GM12878 (cell line): ENCODE results near the gene CNPPD1. TPM values are rescaled to one million over a fixed set of nuclear protein-coding genes. Genes with fewer than 3 reads are reported as not detected.

ENCODE experiments used
- ATAC-seq: fragments of 200-7000 bp; cut with Tn5 transposase; 3 replicates; pipeline ENCODE4 v1.9.1; 2020; ENCODE audit warnings: mild to moderate bottlenecking, moderate library complexity
- BruUV-seq: library from RNA; stranded (reverse); fragments of 400-500 nt; replicated peaks from 2 replicates; lab custom pipeline; 2021; lab: Mats Ljungman, UMichigan
- CTCF ChIA-PET: fragments of 300-600 bp; sonication (Branson Sonifier 250); formaldehyde crosslinking; extraction: SDS; loops from one replicate; lab custom pipeline; 2021; ENCODE audit warnings: inconsistent platforms; lab: Yijun Ruan, JAX
- POLR2A ChIA-PET: fragments of 350-600 bp; formaldehyde crosslinking; extraction: SDS; loops from one replicate; lab custom pipeline; 2021; ENCODE audit warnings: inconsistent platforms; lab: Charles Lee
- RAD21 ChIA-PET: fragments of 300-600 bp; sonication (Branson Sonifier 250); formaldehyde crosslinking; loops from one replicate; lab custom pipeline; 2023; ENCODE audit warnings: antibody characterized with exemption; ENCODE audit not compliant: unreplicated experiment; lab: Charles Lee
- SMC1A ChIA-PET: fragments of 300-600 bp; sonication (Branson Sonifier 250); formaldehyde crosslinking; loops from one replicate; lab custom pipeline; 2023; ENCODE audit not compliant: unreplicated experiment, uncharacterized antibody; lab: Charles Lee
- DNase-seq: peaks from one replicate; pipeline ENCODE4 v3.0.0-alpha.2; 2011; ENCODE audit warnings: low read depth, low spot score
- FAIRE-seq: peaks from 3 replicates; lab custom pipeline; 2011; peaks lifted over from hg19 to GRCh38; lab: Jason Lieb, UNC
- H2AFZ ChIP-seq: 2 replicates; pipeline ENCODE4 v1.6.0; 2011; ENCODE audit warnings: low read depth, low read length, control low read depth; ENCODE audit not compliant: control insufficient read depth
- H3K27ac ChIP-seq: 2 replicates; pipeline ENCODE4 v1.5.1; 2011; ENCODE audit warnings: control low read depth; ENCODE audit not compliant: control insufficient read depth, insufficient read depth
- H3K27me3 ChIP-seq, 2 experiments: replicated peaks in 1 of 2; 2 replicates each; pipeline versions ENCODE4 v1.6.0 to v1.6.1; 2011; ENCODE audit warnings: low read length in 1 of 2; ENCODE audit not compliant: control insufficient read depth in 2 of 2, insufficient read depth in 2 of 2
- H3K36me3 ChIP-seq, 2 experiments: 2 replicates each; pipeline ENCODE4 v1.5.1; 2011; ENCODE audit warnings: low read length in 1 of 2; ENCODE audit not compliant: control insufficient read depth in 2 of 2, insufficient read depth in 2 of 2
- H3K4me1 ChIP-seq: 2 replicates; pipeline ENCODE4 v1.6.1; 2011; ENCODE audit warnings: mild to moderate bottlenecking, low read length, moderate library complexity, mixed read lengths; ENCODE audit not compliant: control insufficient read depth, insufficient read depth
- H3K4me2 ChIP-seq: 2 replicates; pipeline ENCODE4 v1.6.0; 2011; ENCODE audit warnings: control low read depth; ENCODE audit not compliant: control insufficient read depth, insufficient read depth
- H3K4me3 ChIP-seq: fragments of 200-600 bp; sonication (generic); 2 replicates; pipeline ENCODE4 v1.5.1; 2016
- H3K79me2 ChIP-seq: 2 replicates; pipeline ENCODE4 v1.6.0; 2011; ENCODE audit warnings: low read length; ENCODE audit not compliant: control insufficient read depth, insufficient read depth
- H3K9ac ChIP-seq: 2 replicates; pipeline ENCODE4 v1.8.0; 2011; ENCODE audit warnings: low read length, control low read depth, mixed read lengths; ENCODE audit not compliant: control insufficient read depth, insufficient read depth
- H3K9me3 ChIP-seq: replicated peaks from 3 replicates; pipeline ENCODE4 v1.5.1; 2011; ENCODE audit warnings: mild to moderate bottlenecking, low read length; ENCODE audit not compliant: control insufficient read depth, insufficient read depth
- H4K20me1 ChIP-seq: 2 replicates; pipeline ENCODE4 v1.6.0; 2011; ENCODE audit not compliant: control insufficient read depth, insufficient read depth
- BHLHE40 ChIP-seq, 2 experiments: fragments of 450-650 bp in 1 of 2; IDR thresholded peaks; 2 replicates each; pipeline ENCODE4 v1.6.1; 2011 to 2017; ENCODE audit warnings: low read depth in 2 of 2, borderline replicate concordance in 1 of 2, improper control_type of control experiment in 1 of 2, low read length in 1 of 2, mild to moderate bottlenecking in 1 of 2
- IRF3 ChIP-seq: fragments of 450-650 bp; IDR thresholded peaks from 2 replicates; pipeline ENCODE4 v1.6.1; 2014; ENCODE audit warnings: mild to moderate bottlenecking
- ZZZ3 ChIP-seq: IDR thresholded peaks from 2 replicates; pipeline ENCODE4 v1.6.1; 2011; ENCODE audit warnings: low read depth; ENCODE audit not compliant: control insufficient read depth, insufficient read length
- WGBS: methylation state at CpG from one replicate; pipeline ENCODE4 v1.1.6; 2016; ENCODE audit warnings: low lambda C conversion rate; ENCODE audit not compliant: insufficient replicate concordance, insufficient coverage; ENCODE audit errors: missing lambda C conversion rate; 5-methylcytosine and 5-hydroxymethylcytosine counted together
- in situ Hi-C: fragments of 300-500 bp; cut with MboI; formaldehyde crosslinking; loops from 9 replicates; pipeline ENCODE4 v1.14.3; 2018; ENCODE audit warnings: mixed read lengths
- intact Hi-C: fragments of 100-400 bp; cut with micrococcal nuclease; formaldehyde crosslinking; loops from one replicate; pipeline ENCODE4 v1.14.2; 2022; ENCODE audit not compliant: unreplicated experiment
- polyA plus RNA-seq, 11 experiments: library from polyadenylated mRNA; depleted of rRNA in 4 of 11; unstranded in 6 of 11; stranded (reverse) in 5 of 11; fragments of >200 nt; fragmentation: Nextera tagmentation in 4 of 11; fragmentation: Illumina TruSeq in 1 of 11; extraction: Ambion mirVana in 4 of 11; extraction: Trizol in 1 of 11; gene quantifications; 1 replicate in 1 of 11; 2 replicates in 10 of 11; pipeline versions ENCODE4 v1.2.1 to v1.2.3, GENCODE V29; 2011 to 2016; ENCODE audit warnings: inconsistent platforms in 2 of 11, missing spikeins in 2 of 11, low read depth in 1 of 11
- total RNA-seq, 4 experiments: library from RNA; depleted of rRNA in 3 of 4; stranded (reverse); fragments of >200 nt in 3 of 4; fragmentation: Illumina TruSeq in 1 of 4; extraction: Trizol in 1 of 4; gene quantifications; 2 replicates each; pipeline versions ENCODE4 v1.2.1 to v1.2.3, GENCODE V29; 2013 to 2021
- TF ChIP-seq, protein P1 (sequence below): IDR thresholded peaks from 2 replicates; pipeline ENCODE4 v1.6.1; 2011; ENCODE audit warnings: borderline replicate concordance, low read depth, mild to moderate bottlenecking, moderate library complexity, mixed read lengths, low read length; ENCODE audit not compliant: insufficient read depth; ENCODE audit errors: extremely low read length

The CNPPD1 gene
- total and polyA plus RNA-seq, 10 of the 15 experiments (the other 5 are each of a cell fraction or from before 2014, with no cell fraction given): 12.2 to 86.6 (median 43.4) TPM

DNA sequence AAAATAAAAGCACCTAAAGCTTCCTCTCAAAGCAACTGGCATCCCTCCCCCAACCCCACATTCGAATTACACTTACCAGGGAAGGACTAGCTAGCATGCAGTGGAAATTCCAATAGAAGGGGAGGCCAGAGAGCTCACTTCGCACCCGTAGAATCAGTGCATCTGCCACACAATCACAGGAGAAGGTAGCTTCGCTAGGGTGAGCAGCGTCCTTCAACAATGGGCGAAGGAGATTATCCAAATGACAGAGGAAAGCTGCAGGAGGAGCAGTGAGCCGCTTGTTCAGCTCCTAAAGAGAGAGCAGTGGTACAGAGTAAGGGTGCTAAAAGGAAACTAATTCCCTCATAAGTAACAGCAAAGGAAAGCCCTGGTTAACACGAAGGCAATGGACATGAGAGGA, 19.3 kb downstream of the CNPPD1 start:
- POLR2A ChIA-PET: interaction anchor here (0.6 to 1.7 kb wide), 2 partner anchors 49 to 220 kb away, joined by 3 to 5 read pairs; partner anchors contain the start of gene ZFAND2B
- Histone ChIP-seq H3K4me3 (no peak overlapping the region), H3K27me3 (no peaks in the 10 kb centered on the region), H3K27ac (no peak overlapping the region), H4K20me1 (no peaks in the 10 kb centered on the region), H3K9me3 (no peaks in the 10 kb centered on the region), H2AFZ (no peak overlapping the region), H3K4me2 (no peak overlapping the region), H3K36me3 (peaks cover 0 to 3% of the 10 kb centered on the region in 2 experiments; a peak in 1 of 4 replicates), H3K4me1 (peaks cover 4% of the 10 kb centered on the region; the same call in 1 of the 2 replicates), H3K9ac (no peak overlapping the region), H3K79me2 (peaks cover 2% of the 10 kb centered on the region)
- intact Hi-C loops (no loop called here), in situ Hi-C loops (loop anchor here (5.0 kb wide), 1 partner anchor 140 kb away; no protein-coding TSS in a partner anchor)
- WGBS: 77% methylated on average over 8 of the region's 8 CpGs
- no peak for FAIRE-seq
- RAD21 ChIA-PET: interaction anchor here (0.7 to 1.8 kb wide), 5 partner anchors 53 to 144 kb away, joined by 3 to 6 read pairs (median 4); no protein-coding TSS in a partner anchor
- DNase-seq: no peak
- TF ChIP-seq, protein P1, sequence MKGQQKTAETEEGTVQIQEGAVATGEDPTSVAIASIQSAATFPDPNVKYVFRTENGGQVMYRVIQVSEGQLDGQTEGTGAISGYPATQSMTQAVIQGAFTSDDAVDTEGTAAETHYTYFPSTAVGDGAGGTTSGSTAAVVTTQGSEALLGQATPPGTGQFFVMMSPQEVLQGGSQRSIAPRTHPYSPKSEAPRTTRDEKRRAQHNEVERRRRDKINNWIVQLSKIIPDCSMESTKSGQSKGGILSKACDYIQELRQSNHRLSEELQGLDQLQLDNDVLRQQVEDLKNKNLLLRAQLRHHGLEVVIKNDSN: no peak
- TF ChIP-seq ZZZ3 (no peak), IRF3 (no peak), BHLHE40 (IDR thresholded peaks at IDR 0.05; ENCODE audit: borderline replicate concordance in 1 of 2, low read depth in 2 of 2, low read length in 1 of 2) (no peak)
- BruUV-seq: no TSS peak
- ATAC-seq: no peak
- SMC1A ChIA-PET: interaction anchor here (0.6 to 7.2 kb wide), 12 partner anchors 13 to 270 kb away, joined by 3 to 49 read pairs (median 4); no protein-coding TSS in a partner anchor
- CTCF ChIA-PET: interaction anchor here (0.6 to 10.0 kb wide), 18 partner anchors 13 to 196 kb away, joined by 3 to 208 read pairs (median 5); partner anchors contain the start of genes GLB1L and STK16
